CD4-positive, alpha-beta T cell treated with Interleukin-17A for 4 hours (primary cell): ENCODE data around the gene OPRD1.
A peak's percentile ranks its signal among the peaks of the same experiment; 100 is the strongest.
"Not testable (repeated sequence)": the region's sequence is repeated elsewhere in the genome, so short reads cannot be mapped to it uniquely, and the experiment has no call there.

Experiments
- DNase-seq: peaks from one replicate; pipeline ENCODE4 v3.0.0-alpha.2; 2020; ENCODE audit warnings: mixed read lengths

Gene OPRD1

DNA sequence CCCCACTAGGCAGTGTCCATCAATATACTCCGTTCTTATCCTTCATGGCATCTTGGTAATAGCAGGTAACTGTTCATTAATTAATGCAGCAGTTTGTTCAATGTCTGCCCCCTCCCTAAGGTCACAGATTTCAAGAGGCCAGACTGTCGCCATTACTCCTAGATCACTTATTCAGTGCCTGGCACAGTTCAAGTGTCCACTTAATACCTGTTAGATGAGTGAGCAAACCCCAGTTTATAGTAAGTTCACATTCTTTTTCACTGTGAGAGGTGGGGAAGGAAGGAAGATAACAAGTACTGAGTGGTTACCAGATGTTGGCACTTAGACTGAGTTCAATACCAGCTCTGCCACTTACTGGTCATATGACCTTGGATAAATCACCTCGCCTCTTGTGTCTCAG is 36.4 kb downstream of the OPRD1 start:
- no peak for DNase-seq

DNA sequence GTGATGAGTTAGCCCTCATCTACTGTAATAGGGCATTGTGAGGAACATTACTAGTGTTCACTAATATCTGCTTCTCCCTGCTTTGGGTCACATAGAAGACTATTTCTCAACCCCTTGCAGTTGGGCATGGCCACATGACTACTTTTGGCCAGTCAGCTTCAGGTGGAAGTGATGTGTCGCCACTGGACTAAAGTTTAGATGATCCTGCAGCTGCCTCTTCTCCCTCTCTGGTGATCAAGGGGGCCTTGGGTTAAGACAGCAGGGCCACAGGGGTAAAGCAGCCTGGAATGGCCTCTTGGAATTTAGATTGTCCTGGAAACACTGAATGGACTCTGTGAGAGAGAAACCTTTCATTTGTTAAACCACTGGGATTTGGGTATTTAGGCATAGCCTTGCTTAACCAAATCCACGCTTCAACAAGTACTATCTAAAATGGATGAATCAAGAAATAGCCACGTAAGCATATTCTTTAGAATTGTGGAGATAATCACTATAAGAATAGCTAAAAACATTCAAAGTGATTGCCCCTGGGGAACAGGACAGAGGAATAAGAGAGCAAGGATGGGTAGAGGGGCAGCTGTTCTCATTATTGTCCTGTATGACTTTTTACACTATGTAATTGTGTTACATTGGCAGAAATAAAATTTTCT is 41.2 kb downstream of the OPRD1 start:
- DNase-seq, result no peak

DNA sequence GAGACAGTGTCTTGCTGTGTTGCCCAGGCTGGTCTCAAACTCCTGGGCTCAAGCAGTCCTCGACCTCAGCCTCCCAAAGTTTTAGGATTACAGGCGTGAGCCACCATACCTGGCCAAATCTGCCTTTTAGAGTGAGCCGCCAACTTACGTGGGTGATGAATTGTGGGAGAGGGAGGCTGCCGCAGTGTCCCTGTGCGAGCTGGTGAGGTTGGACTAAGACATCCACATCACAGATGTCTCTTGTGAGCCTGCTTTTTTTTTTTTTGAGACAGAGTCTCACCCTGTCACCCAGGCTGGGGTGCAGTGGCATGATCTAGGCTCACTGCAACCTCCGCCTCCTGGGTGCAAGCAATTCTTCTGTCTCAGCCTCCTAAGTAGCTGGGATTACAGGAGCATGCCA is 42.4 kb downstream of the OPRD1 start:
- not testable (repeated sequence) for DNase-seq

DNA sequence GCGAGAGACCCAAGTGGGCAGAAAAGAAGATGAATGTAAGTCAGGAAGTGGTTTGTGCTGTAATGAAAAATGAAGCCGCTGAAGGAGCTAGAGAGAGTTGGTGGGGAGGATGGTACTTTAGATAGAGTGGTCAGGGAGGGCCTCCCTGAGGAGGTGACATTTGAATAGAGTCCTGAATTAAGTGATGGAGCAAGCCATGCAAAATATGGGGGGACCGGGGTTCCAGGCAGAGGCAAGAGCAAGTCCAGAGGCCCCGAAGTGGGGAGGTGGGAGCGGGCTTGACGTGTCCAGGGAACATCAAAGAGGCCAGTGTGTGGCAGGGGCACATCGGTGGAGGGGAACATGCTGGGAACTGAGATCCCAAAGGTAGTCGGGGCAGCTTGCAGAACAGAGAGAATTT is 43.1 kb downstream of the OPRD1 start:
- no peak for DNase-seq

DNA sequence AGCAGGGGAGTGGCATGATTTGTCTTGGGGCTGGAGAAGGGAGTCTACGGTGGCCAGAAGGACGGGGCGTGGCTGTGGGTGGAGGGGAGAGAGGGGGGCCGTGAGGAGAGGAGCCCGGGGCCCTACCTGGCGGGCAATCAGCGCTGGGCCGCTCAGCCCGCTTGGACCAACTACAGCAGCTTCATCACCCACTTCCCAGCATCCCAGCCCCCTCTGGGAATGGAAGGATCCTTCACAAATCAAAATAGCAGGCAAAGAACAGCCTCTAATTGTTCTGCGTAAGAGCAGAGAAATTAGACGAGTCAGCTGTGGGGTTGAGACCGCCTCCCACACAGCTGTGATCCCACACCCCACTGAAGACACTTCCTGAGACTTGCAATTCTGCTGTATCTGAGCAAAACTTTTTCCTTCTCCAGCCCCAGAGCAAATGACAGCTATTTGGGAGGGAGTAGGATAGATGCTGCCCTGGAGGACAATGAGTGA is 43.5 kb downstream of the OPRD1 start:
- DNase-seq, result no peak

DNA sequence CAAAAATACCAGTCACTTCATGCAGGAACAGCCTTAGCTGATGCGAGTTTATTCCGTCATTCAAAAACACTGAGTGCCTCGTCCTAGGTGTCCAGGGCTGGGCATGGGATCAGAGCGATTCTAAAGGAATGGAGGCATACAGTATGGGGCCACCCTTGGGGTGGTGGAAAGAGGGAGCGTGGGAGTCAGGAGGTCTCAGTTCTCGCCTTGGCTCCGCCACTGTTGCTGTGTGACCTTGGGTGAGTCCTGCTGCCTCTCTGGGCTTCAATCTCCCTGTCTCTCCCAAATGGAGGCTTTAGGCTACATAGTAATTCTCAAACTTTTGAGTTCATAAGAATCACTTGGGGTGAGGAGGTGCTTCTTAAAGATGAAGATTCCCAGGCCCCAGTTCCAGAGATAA is 44.0 kb downstream of the OPRD1 start:
- no peak for DNase-seq

DNA sequence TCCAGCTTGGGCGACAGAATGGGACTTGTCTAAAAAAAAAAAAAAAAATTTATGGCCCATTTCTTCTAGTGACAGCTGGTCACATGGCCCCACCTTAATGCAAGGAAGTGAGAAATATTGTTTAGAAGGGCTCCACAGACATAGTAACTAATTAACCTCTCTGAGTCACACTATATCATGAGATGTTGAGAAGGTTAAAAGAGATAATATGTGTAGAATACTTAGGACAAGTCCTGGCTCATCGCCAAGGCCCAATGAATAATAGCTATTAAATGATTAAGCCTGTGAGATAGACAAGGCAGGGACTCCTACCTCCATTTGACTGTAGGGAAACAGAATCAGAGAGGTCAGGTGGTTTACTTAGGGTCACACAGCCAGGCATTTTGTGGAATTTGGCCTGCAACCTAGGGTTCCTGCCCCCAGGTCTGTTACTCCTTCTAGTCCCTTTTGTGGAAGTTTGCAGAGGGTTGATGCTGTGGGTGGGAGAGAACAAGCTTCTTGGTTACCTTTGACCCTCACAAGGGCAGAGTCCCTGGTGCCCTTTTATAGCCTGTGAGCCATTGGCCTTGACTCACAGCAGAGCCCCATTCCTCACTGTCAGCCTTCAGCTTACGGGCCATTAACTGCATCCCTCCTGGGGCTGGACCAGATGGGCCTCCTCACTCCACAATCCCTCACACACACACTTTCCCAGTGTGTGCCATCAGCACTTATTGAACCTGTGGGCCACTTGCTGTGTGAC is 48.5 kb downstream of the OPRD1 start:
- DNase-seq, result no peak

DNA sequence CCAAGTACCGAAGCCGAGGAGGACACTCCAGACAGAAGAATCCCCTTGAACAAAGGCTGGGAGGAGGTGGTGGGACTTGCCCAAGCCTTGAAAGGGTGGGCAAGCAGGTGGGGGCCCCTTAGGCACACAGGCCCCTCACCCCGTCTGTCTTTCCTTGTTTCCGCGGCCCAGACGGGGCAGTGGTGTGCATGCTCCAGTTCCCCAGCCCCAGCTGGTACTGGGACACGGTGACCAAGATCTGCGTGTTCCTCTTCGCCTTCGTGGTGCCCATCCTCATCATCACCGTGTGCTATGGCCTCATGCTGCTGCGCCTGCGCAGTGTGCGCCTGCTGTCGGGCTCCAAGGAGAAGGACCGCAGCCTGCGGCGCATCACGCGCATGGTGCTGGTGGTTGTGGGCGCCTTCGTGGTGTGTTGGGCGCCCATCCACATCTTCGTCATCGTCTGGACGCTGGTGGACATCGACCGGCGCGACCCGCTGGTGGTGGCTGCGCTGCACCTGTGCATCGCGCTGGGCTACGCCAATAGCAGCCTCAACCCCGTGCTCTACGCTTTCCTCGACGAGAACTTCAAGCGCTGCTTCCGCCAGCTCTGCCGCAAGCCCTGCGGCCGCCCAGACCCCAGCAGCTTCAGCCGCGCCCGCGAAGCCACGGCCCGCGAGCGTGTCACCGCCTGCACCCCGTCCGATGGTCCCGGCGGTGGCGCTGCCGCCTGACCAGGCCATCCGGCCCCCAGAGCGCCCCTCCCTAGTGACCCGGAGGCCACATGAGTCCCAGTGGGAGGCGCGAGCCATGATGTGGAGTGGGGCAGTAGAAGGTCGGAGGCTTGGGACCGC is 50.8 kb downstream of the OPRD1 start:
- no peak for DNase-seq

DNA sequence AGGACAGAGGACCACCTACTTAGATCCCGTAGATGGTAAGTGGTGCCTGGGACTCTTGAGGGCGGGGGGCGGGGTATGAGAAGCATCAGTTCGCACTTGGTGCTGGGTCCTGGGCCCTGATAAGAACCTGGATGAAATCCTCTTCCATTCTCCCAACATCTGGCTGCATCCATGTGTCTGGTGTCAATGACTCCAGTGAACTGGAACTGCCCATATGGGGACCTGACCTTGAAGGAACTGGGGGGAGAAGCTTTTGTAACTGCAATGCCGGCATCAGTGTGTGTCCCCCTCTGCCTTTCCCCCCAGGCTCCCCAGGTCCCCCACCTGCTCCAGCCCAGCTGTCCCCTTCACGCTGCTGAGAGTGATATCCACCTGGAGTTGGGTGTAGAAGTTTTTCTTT is 52.7 kb downstream of the OPRD1 start:
- DNase-seq, result no peak

DNA sequence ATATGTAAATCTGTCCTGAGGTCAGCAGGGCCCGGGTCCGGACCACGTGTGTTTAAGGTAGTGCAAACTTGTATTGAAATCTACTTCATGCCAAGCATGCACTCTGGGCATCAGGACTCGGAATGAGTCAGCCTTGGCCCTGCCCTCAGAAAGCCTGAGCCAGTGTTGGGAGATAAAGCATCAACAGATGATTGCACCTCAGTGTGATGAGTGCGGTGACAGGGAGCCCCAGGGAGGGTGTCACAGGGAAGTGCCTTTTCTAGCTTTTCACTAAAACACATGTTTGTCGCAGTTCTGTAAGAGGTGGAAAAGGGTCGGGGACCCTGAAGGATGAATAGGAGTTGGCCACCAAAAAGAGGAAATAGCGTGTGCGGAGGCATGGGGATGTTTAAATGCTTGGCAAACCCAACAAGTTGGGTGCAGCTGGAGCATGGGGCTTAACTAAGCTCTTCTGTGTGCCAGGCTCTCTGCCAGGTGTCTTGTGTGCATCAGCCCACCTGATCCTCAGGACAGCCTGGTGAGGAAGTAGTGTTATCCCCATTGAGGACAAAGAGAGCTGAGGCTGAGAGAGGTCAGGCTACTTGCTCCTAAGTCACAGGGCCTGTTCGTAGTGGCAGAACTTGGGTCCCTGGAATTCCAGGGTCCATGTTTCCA is 54.2 kb downstream of the OPRD1 start:
- no peak for DNase-seq

DNA sequence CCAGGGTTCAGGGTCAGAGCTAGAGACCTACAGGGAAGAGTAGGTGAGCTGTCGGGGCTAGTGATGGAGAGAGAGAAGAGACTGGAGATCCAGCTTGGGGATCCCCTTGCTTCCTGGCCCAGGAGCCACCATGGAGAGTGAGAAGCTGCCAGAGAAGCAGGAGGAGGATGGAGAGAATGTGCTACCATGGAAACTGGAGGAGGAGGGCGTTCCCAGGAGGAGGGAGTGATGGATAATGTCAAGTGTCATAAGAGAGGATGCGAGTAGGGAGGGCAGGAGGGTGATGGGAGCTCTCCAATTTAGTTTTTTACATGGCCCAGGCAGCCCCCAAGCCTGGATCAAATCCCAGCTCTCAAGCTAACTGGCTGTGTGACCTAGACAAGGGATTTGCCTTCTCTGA is 55.9 kb downstream of the OPRD1 start:
- no peak for DNase-seq

DNA sequence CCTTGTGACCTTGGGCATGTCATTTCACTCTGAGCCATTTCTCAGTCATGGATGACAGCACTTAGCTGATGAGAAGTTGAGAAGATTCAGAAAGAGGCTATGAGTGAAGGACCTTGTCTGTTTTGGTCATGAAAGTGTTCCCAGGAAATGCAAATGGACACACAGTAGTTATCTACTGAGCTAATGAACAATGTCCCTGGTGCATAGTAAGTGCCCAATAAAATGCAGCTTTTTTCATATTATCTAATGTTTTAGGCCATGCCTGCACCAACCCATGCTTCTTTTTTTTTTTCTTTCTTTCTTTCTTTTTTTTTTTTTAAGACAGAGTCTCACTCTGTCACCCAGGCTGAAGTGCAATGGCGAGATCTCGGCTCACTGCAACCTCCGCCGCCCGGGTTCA is 58.0 kb downstream of the OPRD1 start:
- no peak for DNase-seq

DNA sequence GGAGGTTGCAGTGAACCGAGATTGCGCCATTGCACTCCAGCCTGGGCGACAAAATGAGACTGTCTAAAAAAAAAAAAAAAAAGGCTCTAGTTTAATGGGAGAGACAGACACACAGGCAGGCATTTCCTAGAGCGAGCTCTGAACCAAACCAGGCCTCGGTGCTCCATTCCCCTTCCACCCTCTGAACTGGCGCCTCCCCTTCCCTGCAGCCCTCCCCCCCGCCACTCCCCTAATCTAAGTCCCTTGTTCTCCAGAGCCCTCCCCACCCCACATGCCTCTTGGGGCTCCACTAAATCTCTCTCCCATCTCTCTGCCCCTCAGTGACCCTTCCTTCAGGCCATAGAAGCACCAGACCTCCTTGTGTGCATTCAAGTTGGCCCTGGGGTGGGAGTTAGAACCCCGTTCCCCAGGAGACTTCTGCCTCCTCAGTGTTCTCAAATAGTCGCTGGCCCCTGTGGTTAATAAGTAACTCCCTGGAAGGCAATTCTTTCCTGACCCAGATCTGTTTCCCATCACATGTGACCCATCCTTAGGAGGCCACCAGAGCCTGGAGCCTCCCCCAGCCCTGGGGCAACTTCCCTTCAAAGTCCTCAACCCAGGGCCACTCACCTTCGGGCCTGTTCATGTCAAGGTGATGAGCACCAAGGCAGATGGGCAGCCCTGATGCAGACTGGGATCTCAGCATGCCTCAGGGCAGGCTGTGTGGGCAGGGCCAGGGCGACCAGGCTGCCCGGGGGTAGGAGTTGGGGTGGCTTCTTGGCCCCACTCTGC is 59.8 kb downstream of the OPRD1 start:
- no peak for DNase-seq

DNA sequence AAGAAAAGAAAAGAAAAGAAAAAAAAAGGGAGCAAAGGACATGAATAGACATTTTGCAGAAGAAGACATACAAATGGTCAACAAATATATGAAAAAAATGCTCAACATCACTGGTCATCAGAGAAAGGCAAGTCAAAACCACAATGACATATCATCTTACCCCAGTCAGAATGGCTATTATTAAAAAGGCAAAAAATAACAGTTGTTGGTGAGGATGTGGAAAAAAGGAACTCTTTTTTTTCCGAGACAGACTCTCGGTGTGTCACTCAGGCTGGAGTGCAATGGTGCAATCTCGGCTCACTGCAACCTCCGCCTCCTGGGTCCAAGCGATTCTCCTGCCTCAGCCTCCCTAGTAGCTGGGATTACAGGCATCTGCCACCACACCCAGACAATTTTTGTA is 63.2 kb downstream of the OPRD1 start:
- DNase-seq, result not testable (repeated sequence)

DNA sequence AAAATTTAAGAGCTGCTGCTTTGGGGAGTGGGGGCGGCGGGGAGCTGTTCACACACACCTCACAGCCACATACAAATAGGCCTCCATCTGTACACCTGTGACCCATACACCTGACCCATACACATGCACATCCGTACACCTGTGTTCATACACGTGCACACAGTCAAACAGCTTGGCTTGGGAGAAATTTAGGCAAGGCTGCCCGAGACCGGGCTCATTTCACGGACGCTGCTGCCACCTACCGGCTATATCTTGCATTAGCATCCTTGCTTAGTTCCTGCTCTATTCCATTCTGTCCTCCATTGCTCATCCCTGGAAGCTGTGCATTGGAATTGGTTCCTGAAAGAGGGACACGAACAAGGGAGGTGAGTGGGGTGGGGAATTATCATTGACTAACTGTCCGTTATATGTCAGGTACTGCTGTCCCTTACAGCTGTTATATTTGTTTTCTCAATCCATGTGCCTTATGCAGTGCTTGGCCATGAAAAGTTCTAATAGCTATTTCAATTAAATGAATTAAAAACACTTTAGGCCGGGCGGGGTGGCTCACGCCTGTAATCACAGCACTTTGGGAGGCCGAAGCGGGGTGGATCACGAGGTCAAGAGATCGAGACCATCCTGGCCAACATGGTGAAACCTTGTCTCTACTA is 65.3 kb downstream of the OPRD1 start:
- DNase-seq, result peak; percentile 86

DNA sequence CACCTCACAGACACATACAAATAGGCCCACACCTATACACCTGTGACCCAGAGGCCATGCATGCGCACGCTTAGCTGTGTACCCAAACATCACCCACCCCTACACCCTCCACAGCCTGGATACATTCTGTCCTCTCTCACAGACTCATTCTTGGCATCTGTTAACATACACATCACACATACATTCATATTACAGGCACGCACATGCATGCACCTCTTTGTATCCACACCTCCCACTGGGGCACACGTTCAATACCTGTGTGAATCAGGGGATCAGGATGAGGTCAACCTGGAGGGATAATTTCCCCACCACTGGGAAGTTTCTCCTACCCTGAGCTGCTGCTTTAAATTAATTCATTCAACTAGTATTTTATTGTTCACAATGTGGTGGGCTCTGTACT is 66.8 kb downstream of the OPRD1 start:
- DNase-seq, result no peak

DNA sequence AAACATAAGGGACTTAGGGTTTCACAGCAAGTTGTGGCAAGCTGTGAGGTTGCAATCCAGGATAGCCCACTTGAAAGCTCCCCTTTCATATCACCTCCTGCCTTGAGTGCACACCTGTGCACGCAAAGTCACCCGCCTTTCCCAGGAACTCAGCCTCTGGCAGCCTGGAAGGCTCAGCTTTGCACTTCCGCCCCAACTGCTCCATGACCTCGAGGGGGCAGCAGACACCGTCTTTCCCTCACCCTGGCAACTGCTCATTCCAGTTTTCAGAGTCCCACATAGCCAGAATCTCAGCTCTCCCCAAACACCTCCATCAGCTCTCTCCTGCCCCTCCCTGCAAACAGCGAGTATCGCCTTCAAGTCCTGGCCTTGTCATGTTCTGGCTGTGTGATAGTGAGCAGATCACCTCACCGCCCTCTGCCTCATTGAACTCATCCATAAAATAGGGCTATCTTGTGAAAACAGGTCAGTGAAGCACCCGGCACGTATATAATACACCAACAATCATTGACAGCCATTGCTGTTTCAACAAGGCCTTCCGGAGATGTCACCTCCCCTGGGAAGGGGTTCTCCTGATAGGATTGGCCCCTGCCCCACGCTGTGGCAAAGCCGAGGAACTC is 70.1 kb downstream of the OPRD1 start:
- DNase-seq, result peak; percentile 86

DNA sequence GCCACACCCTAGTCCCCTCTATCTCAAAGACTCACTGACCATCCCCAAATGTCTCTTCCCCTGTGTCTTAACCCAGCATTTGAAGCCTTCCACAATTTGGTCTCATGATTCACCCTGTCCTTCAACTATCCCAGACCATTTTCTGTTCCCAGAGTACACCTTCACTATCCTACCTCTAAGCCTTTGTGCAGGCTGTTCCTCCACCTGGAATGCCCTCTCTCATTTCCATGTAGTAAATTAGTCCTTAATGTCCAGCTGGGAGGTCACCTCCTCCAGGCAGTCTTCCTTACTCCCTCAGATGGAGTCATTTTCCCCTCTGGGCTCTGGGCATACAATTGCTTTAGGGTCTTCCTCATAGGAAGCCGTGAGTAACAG is 71.3 kb downstream of the OPRD1 start:
- no peak for DNase-seq

DNA sequence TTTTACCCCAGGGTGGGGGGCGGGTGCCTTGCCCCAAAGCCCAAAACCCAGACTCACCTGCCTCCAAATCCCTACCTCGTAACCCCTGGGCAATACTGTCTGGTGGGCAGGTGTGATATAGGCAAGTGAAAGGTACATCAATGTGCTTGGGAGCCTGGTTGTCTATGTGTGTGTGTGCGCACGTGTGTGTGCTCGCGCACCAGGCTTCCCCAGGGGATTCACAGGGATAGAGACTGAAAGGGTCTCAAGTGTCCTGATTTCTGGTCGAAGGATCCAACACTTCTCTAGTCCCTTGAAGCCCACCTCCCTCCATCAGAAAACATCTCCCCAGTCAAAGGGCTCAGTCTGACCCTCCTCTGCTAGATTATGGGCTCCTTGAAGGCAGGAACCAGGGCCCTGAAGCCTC is 73.5 kb downstream of the OPRD1 start:
- peak; percentile 7 for DNase-seq

DNA sequence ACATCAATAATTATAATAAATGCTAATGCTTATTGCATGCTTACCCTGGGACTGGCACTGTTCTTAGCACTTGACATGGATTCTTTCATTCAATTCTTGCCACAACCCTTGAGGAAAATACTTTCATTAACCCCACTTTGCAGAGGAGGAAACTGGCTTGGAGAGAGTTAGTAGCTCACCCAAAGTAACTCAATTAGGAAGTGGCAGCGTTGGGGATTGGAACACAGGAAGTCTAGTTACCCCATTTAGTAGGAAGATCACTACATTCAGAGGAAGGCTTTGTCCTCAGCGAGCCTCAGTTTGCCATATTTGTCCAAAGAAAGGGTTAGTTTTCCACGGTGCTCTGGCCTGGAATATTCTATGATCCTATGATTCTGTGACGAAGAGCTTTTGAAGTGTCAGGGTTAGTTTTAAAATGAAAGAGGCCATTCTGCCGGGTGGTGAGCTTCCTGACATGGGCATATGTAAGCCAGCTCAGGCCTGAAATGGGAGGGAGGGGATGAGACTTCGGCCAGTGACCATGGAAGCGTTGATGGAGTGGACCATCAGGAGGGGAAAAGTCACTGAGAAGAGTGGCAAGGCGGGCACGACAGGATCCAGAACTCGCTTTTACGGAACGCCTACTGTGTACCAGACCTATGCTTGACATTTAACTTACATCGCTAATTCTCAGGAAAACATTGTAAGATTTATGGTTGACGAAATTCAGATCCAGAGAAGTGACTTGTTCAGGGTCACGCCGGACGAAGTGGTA is 74.2 kb downstream of the OPRD1 start:
- DNase-seq, result no peak
